ENCODE data around the gene CST9L.

The CST9L gene

DNA sequence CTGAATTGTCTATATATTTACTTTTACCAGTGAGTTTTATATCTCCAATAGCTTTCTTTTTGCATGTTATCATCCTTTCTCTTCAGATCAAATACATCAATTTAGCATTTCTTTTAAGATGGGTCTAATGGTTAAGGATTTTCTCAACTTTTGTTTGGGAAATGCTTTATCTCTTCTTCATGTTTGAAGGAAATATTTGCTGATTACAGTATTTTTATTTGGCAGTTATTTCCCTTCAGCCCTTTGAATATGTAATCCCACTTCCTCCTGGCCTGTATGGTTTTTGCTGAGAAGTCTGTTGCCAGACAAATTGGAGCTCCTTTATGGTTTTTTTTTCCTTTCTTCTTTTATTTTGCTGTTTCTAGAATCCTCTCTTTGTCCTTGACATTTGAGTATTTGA, 6.7 kb upstream of the CST9L start:
- no peak for DNase-seq (ENCODE audit: insufficient read length, low spot score)
- TF ChIP-seq, protein P1, sequence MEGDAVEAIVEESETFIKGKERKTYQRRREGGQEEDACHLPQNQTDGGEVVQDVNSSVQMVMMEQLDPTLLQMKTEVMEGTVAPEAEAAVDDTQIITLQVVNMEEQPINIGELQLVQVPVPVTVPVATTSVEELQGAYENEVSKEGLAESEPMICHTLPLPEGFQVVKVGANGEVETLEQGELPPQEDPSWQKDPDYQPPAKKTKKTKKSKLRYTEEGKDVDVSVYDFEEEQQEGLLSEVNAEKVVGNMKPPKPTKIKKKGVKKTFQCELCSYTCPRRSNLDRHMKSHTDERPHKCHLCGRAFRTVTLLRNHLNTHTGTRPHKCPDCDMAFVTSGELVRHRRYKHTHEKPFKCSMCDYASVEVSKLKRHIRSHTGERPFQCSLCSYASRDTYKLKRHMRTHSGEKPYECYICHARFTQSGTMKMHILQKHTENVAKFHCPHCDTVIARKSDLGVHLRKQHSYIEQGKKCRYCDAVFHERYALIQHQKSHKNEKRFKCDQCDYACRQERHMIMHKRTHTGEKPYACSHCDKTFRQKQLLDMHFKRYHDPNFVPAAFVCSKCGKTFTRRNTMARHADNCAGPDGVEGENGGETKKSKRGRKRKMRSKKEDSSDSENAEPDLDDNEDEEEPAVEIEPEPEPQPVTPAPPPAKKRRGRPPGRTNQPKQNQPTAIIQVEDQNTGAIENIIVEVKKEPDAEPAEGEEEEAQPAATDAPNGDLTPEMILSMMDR (IDR thresholded peaks at IDR 0.05; ENCODE audit: insufficient read depth, missing control alignments): no peak
- no peak for FAIRE-seq

DNA sequence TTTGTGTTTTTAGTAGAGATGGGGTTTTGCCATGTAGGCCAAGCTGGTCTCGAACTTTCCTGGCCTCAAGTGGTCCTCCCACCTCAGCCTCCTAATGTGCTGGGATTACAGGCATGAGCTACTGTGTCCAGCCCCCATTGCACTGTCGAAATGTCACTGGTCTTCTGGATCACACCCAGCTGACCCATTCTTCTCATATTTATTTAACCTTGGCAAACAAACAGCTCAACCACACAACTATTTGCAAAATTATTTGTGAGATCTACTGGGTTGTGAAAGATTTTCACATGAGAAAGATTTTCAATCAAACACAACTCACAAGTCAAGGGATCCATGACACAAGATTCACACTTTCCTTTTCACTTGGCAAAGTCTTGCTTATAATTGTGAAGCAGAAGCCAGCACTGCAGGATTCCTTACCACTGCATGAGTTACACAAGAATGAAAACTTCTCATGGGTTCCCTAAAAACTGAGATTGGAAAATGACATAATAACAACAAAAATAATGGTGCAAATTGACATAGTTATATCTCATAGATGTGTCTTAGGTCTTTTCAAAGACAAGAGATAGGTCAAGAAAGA, 2.0 kb upstream of the CST9L start:
- DNase-seq (ENCODE audit: insufficient read length, low spot score) (no peak), FAIRE-seq (no peak)
- TF ChIP-seq, protein P1 (IDR thresholded peaks at IDR 0.05; ENCODE audit: insufficient read depth, missing control alignments): no peak

DNA sequence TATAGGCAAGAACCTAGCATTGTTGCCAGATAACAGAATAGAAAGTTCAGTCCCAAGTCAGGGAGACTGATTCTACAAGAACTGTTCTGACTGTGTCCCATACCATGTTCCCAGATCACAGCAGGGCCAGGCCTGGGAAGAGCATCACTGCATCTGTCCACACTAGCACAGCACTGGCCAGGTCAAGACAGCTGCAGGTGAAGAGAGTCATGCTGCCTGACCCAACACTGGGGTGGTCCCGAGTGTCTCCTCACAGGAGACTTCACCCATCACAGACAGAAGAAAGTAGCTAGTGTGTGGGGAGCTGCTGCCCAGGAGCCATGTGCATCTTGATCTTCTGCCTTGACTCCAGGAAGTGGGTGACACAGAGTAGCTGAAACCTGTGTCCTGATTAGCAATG, 1.3 kb upstream of the CST9L start:
- FAIRE-seq (no peak), DNase-seq (ENCODE audit: insufficient read length, low spot score) (no peak)
- TF ChIP-seq, protein P1 (IDR thresholded peaks at IDR 0.05; ENCODE audit: insufficient read depth, missing control alignments): no peak

DNA sequence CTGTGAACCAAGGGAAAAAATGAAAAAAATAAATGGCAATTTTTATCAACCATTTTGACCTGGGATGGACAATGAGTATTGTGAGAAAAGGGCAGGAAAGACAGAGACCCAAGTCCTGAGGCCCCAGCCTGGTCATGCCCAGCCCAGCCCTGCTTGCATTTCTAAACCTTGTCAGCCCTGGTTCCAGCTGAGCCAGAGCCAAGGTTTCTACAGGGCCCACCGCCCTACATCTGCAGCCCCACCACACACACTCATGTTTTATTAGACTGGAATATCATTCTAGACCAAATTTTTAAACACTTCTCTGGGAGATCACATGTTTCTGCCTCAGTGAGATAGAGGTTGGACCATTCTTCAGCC, 667 bp upstream of the CST9L start:
- FAIRE-seq: no peak
- no peak for DNase-seq (ENCODE audit: insufficient read length, low spot score)
- TF ChIP-seq, protein P1 (IDR thresholded peaks at IDR 0.05; ENCODE audit: insufficient read depth, missing control alignments): no peak

DNA sequence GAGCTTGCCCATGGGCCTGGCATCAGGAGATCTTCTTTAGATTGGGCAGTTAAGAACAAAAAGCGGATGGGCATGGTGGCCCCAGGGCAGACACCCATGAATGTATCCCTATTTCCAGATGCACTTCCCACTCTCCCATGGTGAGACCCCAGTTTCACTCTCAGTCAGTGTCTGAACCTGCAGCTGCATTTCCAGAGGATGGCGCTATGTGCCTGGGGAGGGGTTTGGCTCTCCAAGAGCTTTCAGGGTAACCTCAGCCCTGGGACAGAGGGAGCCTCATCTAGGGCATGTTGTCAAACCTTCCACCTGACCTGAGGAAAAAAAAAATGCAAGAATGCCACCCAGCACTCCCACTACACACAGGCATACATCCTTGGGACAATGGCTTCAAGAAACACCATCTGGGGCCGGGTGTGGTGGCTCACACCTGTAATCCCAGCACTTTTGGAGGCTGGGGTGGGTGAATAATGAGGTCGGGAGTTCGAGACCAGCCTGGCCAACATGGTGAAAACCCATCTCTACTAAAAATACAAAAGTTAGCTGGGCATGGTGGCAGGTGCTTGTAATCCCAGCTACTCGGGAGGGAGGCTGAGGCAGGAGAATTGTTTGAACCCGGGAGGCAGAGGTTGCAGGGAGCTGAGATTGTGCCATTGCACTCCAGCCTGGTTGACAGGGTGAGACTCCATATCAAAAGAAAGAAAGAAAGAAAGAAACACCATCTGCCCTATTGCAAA, 1.9 kb downstream of the CST9L start:
- FAIRE-seq (no peak), DNase-seq (ENCODE audit: insufficient read length, low spot score) (no peak)
- TF ChIP-seq, protein P1 (IDR thresholded peaks at IDR 0.05; ENCODE audit: insufficient read depth, missing control alignments): no peak

DNA sequence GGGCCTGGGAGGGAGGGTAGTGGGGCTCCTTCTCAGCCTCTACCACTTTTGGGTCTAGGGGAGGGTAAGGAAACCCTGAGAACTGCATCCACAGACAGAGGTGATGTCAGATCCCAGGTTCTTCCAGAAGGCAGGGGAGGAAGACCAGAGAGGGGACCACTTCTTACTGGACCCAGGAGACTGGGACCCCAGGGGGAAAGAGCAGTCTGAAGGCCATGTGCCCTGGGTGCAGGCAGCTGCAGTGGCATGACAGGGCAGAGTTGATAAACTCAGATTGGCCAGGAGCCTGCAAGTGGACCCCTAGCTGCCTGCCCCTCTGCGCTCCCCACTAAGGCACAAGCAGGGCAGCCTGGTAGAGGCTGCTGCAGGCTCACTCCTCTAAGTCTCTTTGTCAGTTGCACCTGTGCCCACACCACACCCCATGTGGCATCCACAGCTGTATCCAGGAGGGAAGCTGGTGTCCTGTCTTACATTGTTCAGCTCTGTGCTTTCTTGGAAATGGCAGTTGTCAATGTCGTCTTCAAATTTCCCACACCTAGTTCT, 2.7 kb downstream of the CST9L start:
- FAIRE-seq (no peak), DNase-seq (ENCODE audit: insufficient read length, low spot score) (no peak)
- TF ChIP-seq, protein P1 (IDR thresholded peaks at IDR 0.05; ENCODE audit: insufficient read depth, missing control alignments): no peak

DNA sequence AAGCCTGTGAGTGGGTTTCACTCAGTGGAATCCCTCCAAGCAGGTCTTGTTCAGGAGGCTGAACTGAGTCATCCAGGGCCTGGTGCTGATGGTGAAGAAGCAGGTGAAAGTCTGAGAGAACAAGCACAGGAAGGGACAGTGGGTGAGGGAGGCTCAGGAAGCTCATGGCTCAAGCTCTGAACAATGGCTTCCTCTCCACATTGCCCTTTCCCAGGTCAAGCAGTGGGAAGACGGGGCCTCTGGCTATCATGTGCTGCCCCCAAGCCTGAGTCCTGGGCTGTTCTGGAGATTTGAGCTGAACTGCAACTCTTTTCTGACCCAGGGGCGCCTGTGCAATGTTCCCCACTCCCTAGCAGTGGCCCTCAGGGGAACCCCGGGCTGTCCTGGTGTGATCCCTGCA, 3.4 kb downstream of the CST9L start:
- TF ChIP-seq, protein P1 (IDR thresholded peaks at IDR 0.05; ENCODE audit: insufficient read depth, missing control alignments): no peak
- DNase-seq (ENCODE audit: insufficient read length, low spot score) (no peak), FAIRE-seq (no peak)

All from D721Med (cell line).